ENCODE measurements around the gene PHYHD1. TPM values are rescaled to one million over a fixed set of nuclear protein-coding genes. Genes with fewer than 3 reads are reported as not detected.

Gene PHYHD1
- total RNA-seq, 1 experiment from 2014 or later, result 18.0 TPM

DNA sequence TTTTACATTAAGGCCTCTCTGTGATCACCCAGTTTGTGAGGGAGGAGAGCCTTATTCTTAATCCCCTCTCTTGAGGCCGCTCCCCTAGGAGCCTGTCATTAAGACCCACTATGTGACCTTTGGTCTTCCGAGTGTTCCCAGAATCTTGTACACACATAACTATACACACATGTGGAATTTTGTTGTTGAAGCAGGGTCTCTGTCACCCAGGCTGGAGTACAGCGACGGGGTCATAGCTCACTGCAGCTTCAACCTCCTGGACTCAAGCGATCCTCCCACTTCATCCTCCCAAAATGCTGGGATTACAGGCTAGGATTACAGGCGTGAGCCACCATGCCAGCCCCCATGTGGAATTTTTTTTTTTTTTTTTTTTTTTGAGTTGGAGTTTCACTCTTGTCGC, 14.8 kb upstream of the PHYHD1 start:
- H3K27ac Mint-ChIP-seq, result peak overlapping the region in 2 of 3 experiments; percentile 28 to 44; a peak in 3 of 7 replicates
- H3K27me3 ChIP-seq (ENCODE audit: insufficient read depth, low read length), result no peaks in the 10 kb centered on the region
- DNase-seq, result no peak
- H3K18ac ChIP-seq (ENCODE audit: insufficient read length, low read depth, low read length), result no peak overlapping the region
- no peak overlapping the region for H3K4ac ChIP-seq (ENCODE audit: low read depth, low read length)
- no peak overlapping the region for H2AK5ac ChIP-seq (ENCODE audit: insufficient read length, low read length)
- no peaks in the 10 kb centered on the region for H3K9me3 ChIP-seq (ENCODE audit: control insufficient read depth, low read depth, low read length)
- no peak overlapping the region for H2BK5ac ChIP-seq (ENCODE audit: insufficient read length, low read length)
- no peaks in the 10 kb centered on the region for H4K20me1 ChIP-seq (ENCODE audit: control insufficient read depth, insufficient read depth, insufficient read length)
- H3K4me2 ChIP-seq (ENCODE audit: insufficient read depth, insufficient read length, low read length), result no peak overlapping the region
- H3K23ac ChIP-seq (ENCODE audit: insufficient read length, low read depth, low read length), result no peak overlapping the region
- no peak overlapping the region for H3K27ac ChIP-seq (ENCODE audit: insufficient read length, low read depth, low read length)
- H4K91ac ChIP-seq (ENCODE audit: insufficient read length, low read depth, low read length), result no peak overlapping the region
- no peak overlapping the region for H2BK12ac ChIP-seq (ENCODE audit: insufficient read length, low read depth, low read length)
- H2BK15ac ChIP-seq (ENCODE audit: low read depth, low read length), result no peak overlapping the region
- no peak overlapping the region for H3K14ac ChIP-seq (ENCODE audit: insufficient read depth, low read length)
- peaks cover 3% of the 10 kb centered on the region in 2 experiments for H3K4me1 Mint-ChIP-seq
- H2BK120ac ChIP-seq (ENCODE audit: low read depth, low read length, poor library complexity, severe bottlenecking), result no peak overlapping the region
- TF ChIP-seq, protein P1, sequence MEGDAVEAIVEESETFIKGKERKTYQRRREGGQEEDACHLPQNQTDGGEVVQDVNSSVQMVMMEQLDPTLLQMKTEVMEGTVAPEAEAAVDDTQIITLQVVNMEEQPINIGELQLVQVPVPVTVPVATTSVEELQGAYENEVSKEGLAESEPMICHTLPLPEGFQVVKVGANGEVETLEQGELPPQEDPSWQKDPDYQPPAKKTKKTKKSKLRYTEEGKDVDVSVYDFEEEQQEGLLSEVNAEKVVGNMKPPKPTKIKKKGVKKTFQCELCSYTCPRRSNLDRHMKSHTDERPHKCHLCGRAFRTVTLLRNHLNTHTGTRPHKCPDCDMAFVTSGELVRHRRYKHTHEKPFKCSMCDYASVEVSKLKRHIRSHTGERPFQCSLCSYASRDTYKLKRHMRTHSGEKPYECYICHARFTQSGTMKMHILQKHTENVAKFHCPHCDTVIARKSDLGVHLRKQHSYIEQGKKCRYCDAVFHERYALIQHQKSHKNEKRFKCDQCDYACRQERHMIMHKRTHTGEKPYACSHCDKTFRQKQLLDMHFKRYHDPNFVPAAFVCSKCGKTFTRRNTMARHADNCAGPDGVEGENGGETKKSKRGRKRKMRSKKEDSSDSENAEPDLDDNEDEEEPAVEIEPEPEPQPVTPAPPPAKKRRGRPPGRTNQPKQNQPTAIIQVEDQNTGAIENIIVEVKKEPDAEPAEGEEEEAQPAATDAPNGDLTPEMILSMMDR (conservative IDR thresholded peaks at IDR 0.05), result no peak
- H4K8ac ChIP-seq (replicated peaks; ENCODE audit: insufficient read length, low read depth, low read length), result no peak overlapping the region
- no peaks in the 10 kb centered on the region for H3K23me2 ChIP-seq (ENCODE audit: insufficient read length, low read depth, low read length, poor library complexity, severe bottlenecking)
- no peaks in the 10 kb centered on the region for H3K9me3 Mint-ChIP-seq
- peaks cover 3% of the 10 kb centered on the region; the same call in 1 of the 2 replicates for H3K4me1 ChIP-seq (ENCODE audit: insufficient read depth, low read length)
- H2BK20ac ChIP-seq (ENCODE audit: low read depth, low read length, poor library complexity, severe bottlenecking), result no peak overlapping the region
- H3T11ph ChIP-seq (ENCODE audit: low read length), result no peak overlapping the region
- peaks cover 2% of the 10 kb centered on the region; the same call in 1 of the 2 replicates for H3K27me3 Mint-ChIP-seq (ENCODE audit: low read depth)
- H3K79me1 ChIP-seq (ENCODE audit: insufficient read depth, low read depth, low read length, poor library complexity, severe bottlenecking), result peaks cover 4% of the 10 kb centered on the region
- H3K4me3 Mint-ChIP-seq, result no peak overlapping the region
- H3K9ac ChIP-seq (ENCODE audit: extremely low read depth, insufficient read length, low read length), result no peak overlapping the region
- H3K56ac ChIP-seq (ENCODE audit: insufficient read length, low read depth, low read length), result no peak overlapping the region
- peaks cover 7% of the 10 kb centered on the region; the same call in 1 of the 2 replicates for H3K79me2 ChIP-seq (ENCODE audit: insufficient read depth, low read length)
- peaks cover 27 to 42% (median 32%) of the 10 kb centered on the region in 3 experiments for H3K36me3 Mint-ChIP-seq (ENCODE audit: insufficient read depth in 1 of 3, low read depth in 3 of 3)
- no peak overlapping the region for H2AFZ ChIP-seq (ENCODE audit: low read length)
- H4K5ac ChIP-seq (ENCODE audit: insufficient read length, low read depth, low read length), result no peak overlapping the region
- WGBS (ENCODE audit: extremely low coverage, insufficient read length, low lambda C conversion rate), result no CpG with 5 or more reads among the region's 7 CpGs
